Measurements from ENCODE around the gene SMOC1. TPM values are rescaled to one million over a fixed set of nuclear protein-coding genes. Genes with fewer than 3 reads are reported as not detected.
A peak's percentile ranks its signal among the peaks of the same experiment; 100 is the strongest.

SMOC1 gene
- total and polyA plus RNA-seq, 2 donors (not counting 1 experiment from before 2014, with no cell fraction given) = 0.06 TPM; not detected in 1

GRCh38 chr14:69880893-69881292 is 1.7 kb downstream of the SMOC1 start:
- Histone ChIP-seq H3K36me3 (ENCODE audit: control insufficient read depth, insufficient read depth, low read length) (no peaks in the 10 kb centered on the region), H3K27ac (ENCODE audit: insufficient read depth, low read length) (no peak overlapping the region), H3K27me3 (ENCODE audit: control insufficient read depth, insufficient read depth, low read length) (peaks cover 23% of the 10 kb centered on the region), H4K20me1 (ENCODE audit: control insufficient read depth, extremely low read depth, insufficient read depth, low read length) (no peaks in the 10 kb centered on the region), H3K4me3 (replicated peaks in 1 of 4; ENCODE audit: control extremely low read depth in 1 of 4, insufficient read depth in 1 of 4, low read depth in 3 of 4, low read length in 4 of 4) (peak overlapping the region in 1 of 4 experiments; percentile 57), H2AFZ (ENCODE audit: low read length) (no peak overlapping the region), H3K4me1 (ENCODE audit: control insufficient read depth, extremely low read depth, insufficient read depth, low read length) (no peaks in the 10 kb centered on the region), H3K9me3 (ENCODE audit: control insufficient read depth, insufficient read depth, low read depth, low read length) (no peaks in the 10 kb centered on the region), H3K4me2 (ENCODE audit: extremely low read depth, insufficient read depth, low read length) (no peak overlapping the region), H3K79me2 (ENCODE audit: control insufficient read depth, insufficient read depth, low read length) (no peaks in the 10 kb centered on the region), H3K9ac (ENCODE audit: insufficient read depth, low read length) (no peak overlapping the region)
- DNase-seq (ENCODE audit: low read depth in 2 of 2) = no peak
- no peak for TF ChIP-seq CTCF (conservative IDR thresholded peaks at IDR 0.05 in 1 of 2, IDR thresholded peaks at IDR 0.05 in 1 of 2; ENCODE audit: low read depth in 1 of 2, low read length in 2 of 2)
- no peak for TF ChIP-seq EZH2 (IDR thresholded peaks at IDR 0.05; ENCODE audit: low read length, missing control alignments)

- H3K36me3 ChIP-seq (ENCODE audit: control insufficient read depth, insufficient read depth, low read length) = no peaks in the 10 kb centered on the region
- H3K4me3 ChIP-seq (replicated peaks in 1 of 4; ENCODE audit: control extremely low read depth in 1 of 4, insufficient read depth in 1 of 4, low read depth in 3 of 4, low read length in 4 of 4) = no peak overlapping the region
- TF ChIP-seq EZH2 (IDR thresholded peaks at IDR 0.05; ENCODE audit: low read length, missing control alignments) = no peak
- TF ChIP-seq CTCF (conservative IDR thresholded peaks at IDR 0.05 in 1 of 2, IDR thresholded peaks at IDR 0.05 in 1 of 2; ENCODE audit: low read depth in 1 of 2, low read length in 2 of 2) = no peak
- no peak overlapping the region for H3K4me2 ChIP-seq (ENCODE audit: extremely low read depth, insufficient read depth, low read length)
- no peaks in the 10 kb centered on the region for H3K79me2 ChIP-seq (ENCODE audit: control insufficient read depth, insufficient read depth, low read length)
- no peak overlapping the region for H3K27ac ChIP-seq (ENCODE audit: insufficient read depth, low read length)
- no peaks in the 10 kb centered on the region for H3K9me3 ChIP-seq (ENCODE audit: control insufficient read depth, insufficient read depth, low read depth, low read length)
- no peaks in the 10 kb centered on the region for H4K20me1 ChIP-seq (ENCODE audit: control insufficient read depth, extremely low read depth, insufficient read depth, low read length)
- no peak overlapping the region for H3K9ac ChIP-seq (ENCODE audit: insufficient read depth, low read length)
- no peak for DNase-seq (ENCODE audit: low read depth in 2 of 2)
- H2AFZ ChIP-seq (ENCODE audit: low read length) = no peak overlapping the region
- no peaks in the 10 kb centered on the region for H3K4me1 ChIP-seq (ENCODE audit: control insufficient read depth, extremely low read depth, insufficient read depth, low read length)
- H3K27me3 ChIP-seq (ENCODE audit: control insufficient read depth, insufficient read depth, low read length) = peaks cover 23% of the 10 kb centered on the region
Observed at GRCh38 chr14:69882116-69882864, 3.1 kb downstream of the SMOC1 start.

GRCh38 chr14:69882915-69883314 is 3.7 kb downstream of the SMOC1 start:
- H3K4me2 ChIP-seq (ENCODE audit: extremely low read depth, insufficient read depth, low read length) = no peak overlapping the region
- no peak overlapping the region for H3K4me3 ChIP-seq (replicated peaks in 1 of 4; ENCODE audit: control extremely low read depth in 1 of 4, insufficient read depth in 1 of 4, low read depth in 3 of 4, low read length in 4 of 4)
- no peaks in the 10 kb centered on the region for H3K9me3 ChIP-seq (ENCODE audit: control insufficient read depth, insufficient read depth, low read depth, low read length)
- no peak for TF ChIP-seq EZH2 (IDR thresholded peaks at IDR 0.05; ENCODE audit: low read length, missing control alignments)
- TF ChIP-seq CTCF (conservative IDR thresholded peaks at IDR 0.05 in 1 of 2, IDR thresholded peaks at IDR 0.05 in 1 of 2; ENCODE audit: low read depth in 1 of 2, low read length in 2 of 2) = no peak
- H3K27ac ChIP-seq (ENCODE audit: insufficient read depth, low read length) = no peak overlapping the region
- H4K20me1 ChIP-seq (ENCODE audit: control insufficient read depth, extremely low read depth, insufficient read depth, low read length) = no peaks in the 10 kb centered on the region
- DNase-seq (ENCODE audit: low read depth in 2 of 2) = no peak
- H3K4me1 ChIP-seq (ENCODE audit: control insufficient read depth, extremely low read depth, insufficient read depth, low read length) = no peaks in the 10 kb centered on the region
- no peak overlapping the region for H3K9ac ChIP-seq (ENCODE audit: insufficient read depth, low read length)
- no peaks in the 10 kb centered on the region for H3K36me3 ChIP-seq (ENCODE audit: control insufficient read depth, insufficient read depth, low read length)
- no peak overlapping the region for H2AFZ ChIP-seq (ENCODE audit: low read length)
- no peaks in the 10 kb centered on the region for H3K79me2 ChIP-seq (ENCODE audit: control insufficient read depth, insufficient read depth, low read length)
- peaks cover 23% of the 10 kb centered on the region for H3K27me3 ChIP-seq (ENCODE audit: control insufficient read depth, insufficient read depth, low read length)

All from fibroblast of lung (primary cell).